Left lung (tissue), 10 donors: ENCODE results near the gene IL17RD. TPM values are rescaled to one million over a fixed set of nuclear protein-coding genes. Genes with fewer than 3 reads are reported as not detected.

ENCODE experiments used
- ATAC-seq: fragments of 200-7000 bp; cut with Tn5 transposase; one replicate; pipeline ENCODE4 v1.9.1; 2020; ENCODE audit warnings: moderate library complexity
- DNase-seq, 4 donors: peaks; one replicate each; pipeline ENCODE4 v3.0.0-alpha.2; 2013 to 2020
- H3K27ac ChIP-seq, 2 donors: fragments of 200-600 bp; sonication (generic) in 1 of 2; one replicate each; pipeline versions ENCODE4 v1.5.0 to v1.8.0; 2020 to 2021
- H3K27me3 ChIP-seq, 2 donors: fragments of 200-600 bp; sonication (generic) in 1 of 2; one replicate each; pipeline versions ENCODE4 v1.5.0 to v1.8.0; 2020 to 2021
- H3K36me3 ChIP-seq, 2 donors: fragments of 200-600 bp; sonication (generic) in 1 of 2; one replicate each; pipeline versions ENCODE4 v1.5.0 to v1.8.0; 2020 to 2021
- H3K4me1 ChIP-seq, 2 donors: fragments of 200-600 bp; one replicate each; pipeline ENCODE4 v1.8.0; 2021
- H3K4me3 ChIP-seq, 2 donors: fragments of 200-600 bp; sonication (generic) in 1 of 2; one replicate each; pipeline versions ENCODE4 v1.5.0 to v1.8.0; 2020 to 2021; ENCODE audit warnings: mild to moderate bottlenecking in 1 of 2
- H3K9me3 ChIP-seq, 2 donors: fragments of 200-600 bp; sonication (generic) in 1 of 2; one replicate each; pipeline versions ENCODE4 v1.5.0 to v1.8.0; 2020 to 2021
- CTCF ChIP-seq, 2 donors: fragments of 200-600 bp; sonication (generic) in 1 of 2; IDR thresholded peaks; one replicate each; pipeline versions ENCODE4 v1.5.0 to v1.8.0; 2021; ENCODE audit warnings: antibody characterized with exemption in 2 of 2
- intact Hi-C, 2 donors: fragments of 100-400 bp; cut with DNase I; formaldehyde crosslinking; loops; one replicate each; pipeline versions ENCODE4 v1.11.2 to v1.14.2; 2022
- polyA plus RNA-seq, 6 donors: library from polyadenylated mRNA; unstranded; fragments of 120-200 nt; gene quantifications; one replicate each; pipeline ENCODE4 v1.2.1, GENCODE V29; 2013; ENCODE audit not compliant: insufficient read length in 6 of 6
- total RNA-seq, 2 donors: library from RNA; stranded (reverse); fragmentation: NEBNext Ultra II Directional; extraction: Animal tissue kit (Norgen Biotek cat#: 25700); gene quantifications; one replicate each; pipeline ENCODE4 v1.2.1, GENCODE V29; 2021
- donor health status: DM: no; HTN: yes; CAD: no.
- donor health status: DM: no; HTN: no; CAD: no.

The IL17RD gene
- total and polyA plus RNA-seq, 8 donors = 1.1 to 14.3 (median 11.1) TPM

GRCh38 chr3:57064001-57064400 is 101.2 kb downstream of the IL17RD start:
- Histone ChIP-seq H3K27ac (no peak overlapping the region), H3K9me3 (no peaks in the 10 kb centered on the region), H3K4me3 (no peak overlapping the region), H3K4me1 (peaks cover 3 to 58% of the 10 kb centered on the region in 2 donors), H3K27me3 (no peaks in the 10 kb centered on the region), H3K36me3 (no peaks in the 10 kb centered on the region)
- DNase-seq = no peak
- no peak for TF ChIP-seq CTCF (IDR thresholded peaks at IDR 0.05)
- no peak for ATAC-seq
- intact Hi-C loops = no loop called here

- DNase-seq = peak in 1 of 4 donors; percentile 38
- Histone ChIP-seq H3K27ac (no peak overlapping the region), H3K4me1 (peaks cover 3 to 50% of the 10 kb centered on the region in 2 donors), H3K4me3 (no peak overlapping the region), H3K9me3 (no peaks in the 10 kb centered on the region), H3K36me3 (no peaks in the 10 kb centered on the region), H3K27me3 (no peaks in the 10 kb centered on the region)
- ATAC-seq = no peak
- TF ChIP-seq CTCF (IDR thresholded peaks at IDR 0.05) = no peak
- intact Hi-C loops = no loop called here
These were observed 102.1 kb downstream of the IL17RD start for GRCh38 chr3:57063032-57063431.

- Histone ChIP-seq H3K4me1 (peaks cover 3 to 50% of the 10 kb centered on the region in 2 donors), H3K36me3 (no peaks in the 10 kb centered on the region), H3K9me3 (no peaks in the 10 kb centered on the region), H3K27me3 (no peaks in the 10 kb centered on the region), H3K4me3 (no peak overlapping the region), H3K27ac (no peak overlapping the region)
- DNase-seq (peak in 1 of 4 donors; percentile 43), ATAC-seq (peak; percentile 46)
- intact Hi-C loops = no loop called here
- no peak for TF ChIP-seq CTCF (IDR thresholded peaks at IDR 0.05)
These were observed 103.0 kb downstream of the IL17RD start for GRCh38 chr3:57062101-57062631.

- Histone ChIP-seq H3K9me3 (no peaks in the 10 kb centered on the region), H3K4me3 (no peak overlapping the region), H3K36me3 (no peaks in the 10 kb centered on the region), H3K27ac (no peak overlapping the region), H3K27me3 (no peaks in the 10 kb centered on the region), H3K4me1 (peaks cover 3 to 50% of the 10 kb centered on the region in 2 donors)
- no peak for DNase-seq
- intact Hi-C loops = no loop called here
- TF ChIP-seq CTCF (IDR thresholded peaks at IDR 0.05) = no peak
- ATAC-seq = no peak
These were observed 103.6 kb downstream of the IL17RD start for GRCh38 chr3:57061556-57061955.

- Histone ChIP-seq H3K36me3 (no peaks in the 10 kb centered on the region), H3K27ac (peak within 1 kb of the TSS; percentile 39 to 65), H3K9me3 (no peaks in the 10 kb centered on the region), H3K4me1 (peaks cover 3 to 49% of the 10 kb centered on the region in 2 donors), H3K27me3 (no peaks in the 10 kb centered on the region), H3K4me3 (no peak within 1 kb of the TSS)
- DNase-seq (peak in 2 of 4 donors; percentile 89 to 90), ATAC-seq (peak; percentile 95)
- intact Hi-C loops = no loop called here
- TF ChIP-seq CTCF (IDR thresholded peaks at IDR 0.05) = no peak
These were observed 104.9 kb downstream of the IL17RD start, which contains the start of gene SPATA12 for GRCh38 chr3:57060089-57060821. TSS of gene SPATA12 (plus strand) at chr3:57060664. CDS start at chr3:57073695, 13,031 bp downstream.
